Stimulated activated CD4-positive, alpha-beta T cell treated with anti-CD3 and anti-CD28 coated beads, Interleukin-1b, Interleukin-23, amount 100 ng/mL, for 1 hour (primary cell): ENCODE results near the gene CD84.
"Not testable (repeated sequence)": the region's sequence is repeated elsewhere in the genome, so short reads cannot be mapped to it uniquely, and the experiment has no call there.

Experiments used
- DNase-seq, 2 donors: peaks; one replicate each; pipeline ENCODE4 v3.0.0-alpha.2; 2020; ENCODE audit warnings: low read depth in 2 of 2

The CD84 gene

GRCh38 chr1:160579216-160579701 lies at the start of gene CD84:
Gene CD84, minus strand, starts transcription at chr1:160579496. Its CDS starts 59 bp downstream, at chr1:160579437.
- DNase-seq: no peak

- DNase-seq: no peak
These were observed 49.5 kb upstream of the CD84 start for GRCh38 chr1:160628799-160629263.

GRCh38 chr1:160627677-160628289 lies 48.5 kb upstream of the CD84 start:
- not testable (repeated sequence) for DNase-seq

GRCh38 chr1:160626509-160627342 lies 47.4 kb upstream of the CD84 start:
- no peak for DNase-seq

GRCh38 chr1:160625725-160626498 lies 46.6 kb upstream of the CD84 start:
- no peak for DNase-seq

- no peak for DNase-seq
These were observed 46.0 kb upstream of the CD84 start for GRCh38 chr1:160625321-160625720.

GRCh38 chr1:160624464-160624863 lies 45.2 kb upstream of the CD84 start:
- no peak for DNase-seq

GRCh38 chr1:160623862-160624261 lies 44.6 kb upstream of the CD84 start:
- no peak for DNase-seq

GRCh38 chr1:160623227-160623633 lies 43.9 kb upstream of the CD84 start:
- DNase-seq: no peak

GRCh38 chr1:160622501-160623226 lies 43.4 kb upstream of the CD84 start:
- DNase-seq: no peak

GRCh38 chr1:160621633-160622413 lies 42.5 kb upstream of the CD84 start:
- DNase-seq: no peak

- no peak for DNase-seq
These were observed 41.8 kb upstream of the CD84 start for GRCh38 chr1:160620942-160621632.

GRCh38 chr1:160619742-160620277 lies 40.5 kb upstream of the CD84 start:
- no peak for DNase-seq

GRCh38 chr1:160618763-160619274 lies 39.5 kb upstream of the CD84 start:
- no peak for DNase-seq

GRCh38 chr1:160618327-160618726 lies 39.0 kb upstream of the CD84 start:
- no peak for DNase-seq

GRCh38 chr1:160615660-160616059 lies 36.4 kb upstream of the CD84 start:
- DNase-seq: no peak

- no peak for DNase-seq
These were observed 35.1 kb upstream of the CD84 start for GRCh38 chr1:160614410-160614809.

GRCh38 chr1:160612613-160613218 lies 33.4 kb upstream of the CD84 start:
- no peak for DNase-seq

GRCh38 chr1:160610569-160611242 lies 31.4 kb upstream of the CD84 start:
- no peak for DNase-seq
